WTC11 (cell line): Measurements from ENCODE around the gene CYP26A1. TPM values are rescaled to one million over a fixed set of nuclear protein-coding genes. Genes with fewer than 3 reads are reported as not detected.

Source experiments
- AR ChIP-seq: fragments of 250-450 bp; sonication (Bioruptor Pico); IDR thresholded peaks from 2 replicates; pipeline ENCODE4 v1.9.0; 2021; ENCODE audit warnings: mild to moderate bottlenecking
- ARID4B ChIP-seq: sonication (generic); formaldehyde crosslinking; IDR thresholded peaks from 2 replicates; pipeline ENCODE4 v1.8.0; 2023; ENCODE audit warnings: missing genetic modification reagents, mild to moderate bottlenecking, borderline replicate concordance
- ATF2 ChIP-seq: sonication (generic); formaldehyde crosslinking; IDR thresholded peaks from 2 replicates; pipeline ENCODE4 v1.8.1; 2022; ENCODE audit warnings: low read depth, missing genetic modification reagents, borderline replicate concordance
- CDX4 ChIP-seq: fragments of 250-450 bp; sonication (Bioruptor Pico); IDR thresholded peaks from 2 replicates; pipeline ENCODE4 v1.9.0; 2021; ENCODE audit warnings: moderate library complexity, mild to moderate bottlenecking, inconsistent platforms, borderline replicate concordance
- ESRRA ChIP-seq: sonication (generic); formaldehyde crosslinking; IDR thresholded peaks from 2 replicates; pipeline ENCODE4 v1.8.1; 2022; ENCODE audit warnings: mild to moderate bottlenecking, missing genetic modification reagents, borderline replicate concordance
- ETV6 ChIP-seq: sonication (generic); formaldehyde crosslinking; IDR thresholded peaks from 2 replicates; pipeline ENCODE4 v1.8.1; 2022; ENCODE audit warnings: mild to moderate bottlenecking, missing genetic modification reagents
- FOXJ3 ChIP-seq: sonication (generic); formaldehyde crosslinking; IDR thresholded peaks from 2 replicates; pipeline ENCODE4 v1.9.0; 2021; ENCODE audit warnings: missing genetic modification reagents, mild to moderate bottlenecking, borderline replicate concordance
- FOXK1 ChIP-seq: sonication (generic); formaldehyde crosslinking; IDR thresholded peaks from 2 replicates; pipeline ENCODE4 v1.8.0; 2022; ENCODE audit warnings: mild to moderate bottlenecking, moderate library complexity, missing genetic modification reagents
- FOXP4 ChIP-seq: sonication (generic); formaldehyde crosslinking; IDR thresholded peaks from 2 replicates; pipeline ENCODE4 v1.8.0; 2022; ENCODE audit warnings: mild to moderate bottlenecking, missing genetic modification reagents
- GABPB1 ChIP-seq: sonication (generic); formaldehyde crosslinking; IDR thresholded peaks from 2 replicates; pipeline ENCODE4 v1.8.1; 2023; ENCODE audit warnings: mild to moderate bottlenecking, missing genetic modification reagents
- HMGXB4 ChIP-seq: sonication (generic); formaldehyde crosslinking; IDR thresholded peaks from 2 replicates; pipeline ENCODE4 v1.8.1; 2023; ENCODE audit warnings: mild to moderate bottlenecking, moderate library complexity, missing genetic modification reagents
- IRF2 ChIP-seq: sonication (generic); formaldehyde crosslinking; IDR thresholded peaks from 2 replicates; pipeline ENCODE4 v1.8.0; 2022; ENCODE audit warnings: low read depth, missing genetic modification reagents, borderline replicate concordance
- JUN ChIP-seq: sonication (generic); formaldehyde crosslinking; IDR thresholded peaks from 2 replicates; pipeline ENCODE4 v1.8.0; 2023; ENCODE audit warnings: mild to moderate bottlenecking, missing genetic modification reagents
- NFE2L1 ChIP-seq: sonication (generic); formaldehyde crosslinking; IDR thresholded peaks from 2 replicates; pipeline ENCODE4 v1.8.1; 2023; ENCODE audit warnings: missing genetic modification reagents
- NR3C1 ChIP-seq: sonication (generic); formaldehyde crosslinking; conservative IDR thresholded peaks from 2 replicates; pipeline ENCODE4 v1.8.1; 2023; ENCODE audit warnings: low read depth, mild to moderate bottlenecking, missing genetic modification reagents
- TP53 ChIP-seq: sonication (generic); formaldehyde crosslinking; IDR thresholded peaks from 2 replicates; pipeline ENCODE4 v1.8.1; 2023; ENCODE audit warnings: mild to moderate bottlenecking, missing genetic modification reagents
- ZNF138 ChIP-seq: sonication (generic); formaldehyde crosslinking; conservative IDR thresholded peaks from 2 replicates; pipeline ENCODE4 v1.8.1; 2022; ENCODE audit warnings: mild to moderate bottlenecking, moderate library complexity, missing genetic modification reagents
- ZNF232 ChIP-seq: sonication (generic); formaldehyde crosslinking; IDR thresholded peaks from 2 replicates; pipeline ENCODE4 v1.8.0; 2022; ENCODE audit warnings: mild to moderate bottlenecking, missing genetic modification reagents
- ZNF671 ChIP-seq: fragments of 250-450 bp; sonication (Bioruptor Pico); IDR thresholded peaks from 2 replicates; pipeline ENCODE4 v1.8.0; 2021; ENCODE audit warnings: mild to moderate bottlenecking
- total RNA-seq: library from RNA; stranded (reverse); gene quantifications from 3 replicates; pipeline ENCODE4 v1.2.3, GENCODE V29; 2021

CYP26A1 gene
- total RNA-seq, 1 experiment from 2014 or later: 3.4 TPM

- no peak for TF ChIP-seq FOXJ3 (CRISPR knock-in tag)
- no peak for TF ChIP-seq CDX4 (CRISPR knock-in tag)
- no peak for TF ChIP-seq GABPB1 (CRISPR knock-in tag)
- no peak for TF ChIP-seq ATF2 (CRISPR knock-in tag)
- no peak for TF ChIP-seq FOXK1 (CRISPR knock-in tag)
- TF ChIP-seq ESRRA: 0 out of 2 replicates have a peak, but pooled peaks have one; percentile 17
- TF ChIP-seq HMGXB4 (CRISPR knock-in tag): peak; percentile 87
- TF ChIP-seq NFE2L1 (CRISPR knock-in tag): no peak
- no peak for TF ChIP-seq IRF2 (CRISPR knock-in tag)
- no peak for TF ChIP-seq JUN
- no peak for TF ChIP-seq ARID4B (CRISPR knock-in tag)
- TF ChIP-seq ETV6: no peak; the same call in 1 of the 2 replicates
- TF ChIP-seq NR3C1 (CRISPR knock-in tag): no peak
- no peak for TF ChIP-seq TP53 (CRISPR knock-in tag)
- no peak for TF ChIP-seq AR (CRISPR knock-in tag)
- TF ChIP-seq ZNF138 (CRISPR knock-in tag): no peak
- peak; percentile 57; the same call in 1 of the 2 replicates for TF ChIP-seq FOXP4 (CRISPR knock-in tag)
- TF ChIP-seq ZNF671 (CRISPR knock-in tag): no peak
- no peak for TF ChIP-seq ZNF232
- TF ChIP-seq, all 79 proteins: peak for 10
Measured at GRCh38 chr10:93065675-93066543, 7.8 kb upstream of the CYP26A1 start (continued).
